ENCODE measurements around the gene EIF2B5.
A peak's percentile ranks its signal among the peaks of the same experiment; 100 is the strongest.
"Not testable (repeated sequence)": the region's sequence is repeated elsewhere in the genome, so short reads cannot be mapped to it uniquely, and the experiment has no call there.

EIF2B5 gene

DNA sequence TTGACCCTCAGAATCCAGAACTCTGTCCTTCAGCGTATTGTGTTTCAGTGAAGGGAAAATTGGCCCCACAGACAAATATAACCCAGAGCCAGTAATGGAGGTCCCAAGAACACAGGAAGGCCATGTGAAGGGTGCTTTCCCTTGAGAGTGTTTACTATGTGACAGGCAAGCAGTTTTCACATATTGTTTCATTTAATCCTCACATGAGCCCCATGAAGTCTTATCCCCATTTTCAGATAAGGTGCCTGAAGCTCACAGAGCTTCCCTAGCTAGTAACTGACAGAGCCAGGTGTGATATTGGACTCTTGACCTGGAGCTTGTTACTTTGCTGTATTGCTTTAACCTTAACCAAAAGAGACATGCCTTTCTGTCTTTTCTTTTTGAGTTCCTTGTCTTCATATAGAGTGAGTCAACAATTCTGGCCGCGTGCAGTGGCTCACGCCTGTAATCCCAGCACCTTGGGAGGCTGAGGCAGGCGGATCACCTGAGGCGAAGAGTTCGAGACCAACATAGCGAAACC is 10.7 kb downstream of the EIF2B5 start:
- DNase-seq (ENCODE audit: low spot score): no peak

- DNase-seq (ENCODE audit: low spot score): no peak
Observed at GRCh38 chr3:184148076-184148475, 12.9 kb downstream of the EIF2B5 start.

DNA sequence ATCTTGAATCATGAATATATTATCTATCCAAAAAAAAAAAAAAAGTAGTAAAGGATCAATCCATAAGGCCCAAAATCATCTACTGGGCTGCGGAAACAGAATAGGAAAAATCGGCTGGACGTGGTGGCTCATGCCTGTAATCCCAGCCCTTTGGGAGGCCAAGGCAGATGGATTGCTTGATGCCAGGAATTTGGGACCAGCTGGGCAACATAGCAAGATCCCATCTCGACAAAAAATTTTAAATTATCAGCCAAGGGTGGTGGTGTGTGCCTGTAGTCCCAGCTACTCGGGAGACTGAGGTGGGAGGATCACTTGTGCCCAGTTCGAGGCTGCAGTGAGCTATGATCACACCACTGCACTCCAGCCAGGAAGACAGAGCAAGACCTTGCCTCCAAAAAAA is 14.0 kb downstream of the EIF2B5 start:
- DNase-seq (ENCODE audit: low spot score): no peak

DNA sequence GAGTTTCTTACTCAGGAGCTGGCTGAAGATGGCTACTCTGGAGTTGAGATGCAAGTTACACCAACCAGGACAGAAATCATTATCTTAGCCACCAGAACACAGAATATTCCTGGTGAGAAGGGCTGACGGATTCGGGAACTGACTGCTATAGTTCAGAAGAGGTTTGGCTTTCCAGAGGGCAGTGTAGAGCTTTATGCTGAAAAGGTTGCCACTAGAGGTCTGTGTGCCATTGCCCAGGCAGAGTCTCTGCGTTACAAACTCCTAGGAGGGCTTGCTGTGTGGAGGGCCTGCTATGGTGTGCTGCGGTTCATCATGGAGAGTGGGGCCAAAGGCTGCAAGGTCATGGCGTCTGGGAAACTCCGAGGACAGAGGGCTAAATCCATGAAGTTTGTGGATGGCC is 14.6 kb downstream of the EIF2B5 start:
- DNase-seq (ENCODE audit: low spot score): not testable (repeated sequence)

GRCh38 chr3:184154885-184155643 is 19.9 kb downstream of the EIF2B5 start, which contains the start of gene DVL3:
DVL3 (plus strand) TSS chr3:184155377; CDS start chr3:184155636, 259 bp downstream.
- DNase-seq (ENCODE audit: low spot score): peak; percentile 71

DNA sequence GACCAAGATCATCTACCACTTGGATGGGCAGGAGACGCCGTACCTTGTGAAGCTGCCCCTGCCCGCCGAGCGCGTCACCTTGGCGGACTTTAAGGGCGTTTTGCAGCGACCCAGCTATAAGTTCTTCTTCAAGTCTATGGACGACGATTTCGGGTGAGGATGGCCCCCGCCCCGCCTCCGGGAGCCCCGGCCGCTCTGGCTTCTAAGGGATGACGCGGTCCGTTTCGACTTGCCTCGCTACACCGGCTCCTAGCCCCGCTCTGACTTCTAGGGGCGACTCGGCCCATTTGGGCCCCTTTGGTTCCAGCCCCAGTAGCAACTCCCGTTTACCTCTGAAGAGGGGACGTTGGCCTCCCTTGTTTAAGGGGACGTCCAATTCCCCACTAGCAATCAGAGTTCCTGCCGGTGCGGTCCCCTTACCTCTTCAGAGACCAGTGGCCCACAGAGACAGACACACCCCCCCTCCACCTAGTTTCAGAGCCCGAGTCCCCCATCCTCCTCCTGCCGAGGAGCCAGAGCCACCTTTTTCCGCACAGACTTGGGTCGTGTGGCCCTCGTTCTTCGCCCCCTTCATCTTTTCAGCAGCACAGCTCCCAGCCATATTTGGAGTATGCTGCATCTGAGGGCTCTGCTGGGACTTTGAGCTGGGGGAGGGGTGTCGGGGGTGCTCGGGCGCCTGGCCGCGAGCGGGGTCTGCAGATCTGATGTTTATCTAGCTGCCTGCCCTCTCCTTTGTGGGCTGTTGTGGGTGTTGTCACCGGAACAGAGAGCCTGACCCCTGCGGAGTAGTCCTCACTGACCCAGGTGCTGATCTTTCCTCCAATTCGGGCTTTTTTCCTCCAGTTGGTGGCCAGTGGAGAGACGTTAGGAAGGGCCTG is 20.7 kb downstream of the EIF2B5 start:
- no peak for DNase-seq (ENCODE audit: low spot score)

DNA sequence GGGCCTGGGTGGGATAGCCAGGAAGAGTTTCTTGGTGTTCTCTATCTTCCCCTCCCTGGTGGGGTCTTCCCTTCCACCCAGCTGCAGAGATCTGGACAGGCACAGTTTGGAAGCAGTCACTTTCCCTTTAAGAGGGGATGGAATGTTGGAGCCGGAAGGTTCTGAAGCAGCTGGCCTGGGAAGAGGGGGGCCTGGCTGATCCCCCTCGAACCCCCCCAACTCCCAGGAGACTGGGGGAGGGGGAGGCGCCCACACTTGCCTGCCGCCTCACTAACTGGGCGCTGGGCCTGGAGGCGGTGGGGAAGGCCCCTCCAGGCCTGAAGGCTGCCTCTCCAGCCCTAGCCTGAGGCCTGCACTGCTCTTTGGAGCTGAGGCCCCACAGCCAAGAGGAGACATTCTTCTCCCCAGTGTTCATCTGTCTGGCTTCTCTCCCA is 21.4 kb downstream of the EIF2B5 start:
- no peak for DNase-seq (ENCODE audit: low spot score)

DNA sequence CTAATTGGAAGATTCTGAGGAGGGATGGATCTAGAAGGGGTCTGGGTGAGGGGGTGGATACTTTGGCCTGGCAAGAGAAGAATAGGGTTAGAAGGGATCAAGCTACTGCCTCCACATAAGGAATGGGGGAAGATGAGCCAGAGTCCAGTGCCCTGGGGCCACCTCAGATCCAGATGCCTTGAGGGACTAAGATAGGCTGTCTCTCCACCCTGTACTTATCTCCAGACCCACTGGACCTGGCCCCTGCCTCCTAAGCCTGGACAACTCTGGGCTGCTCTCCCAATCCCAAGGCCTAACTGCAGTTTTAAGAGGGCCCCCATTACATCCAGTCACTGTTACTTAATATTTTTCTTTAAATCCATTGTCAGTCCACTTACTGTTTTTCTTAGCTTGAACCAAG is 22.0 kb downstream of the EIF2B5 start:
- DNase-seq (ENCODE audit: low spot score): no peak

DNA sequence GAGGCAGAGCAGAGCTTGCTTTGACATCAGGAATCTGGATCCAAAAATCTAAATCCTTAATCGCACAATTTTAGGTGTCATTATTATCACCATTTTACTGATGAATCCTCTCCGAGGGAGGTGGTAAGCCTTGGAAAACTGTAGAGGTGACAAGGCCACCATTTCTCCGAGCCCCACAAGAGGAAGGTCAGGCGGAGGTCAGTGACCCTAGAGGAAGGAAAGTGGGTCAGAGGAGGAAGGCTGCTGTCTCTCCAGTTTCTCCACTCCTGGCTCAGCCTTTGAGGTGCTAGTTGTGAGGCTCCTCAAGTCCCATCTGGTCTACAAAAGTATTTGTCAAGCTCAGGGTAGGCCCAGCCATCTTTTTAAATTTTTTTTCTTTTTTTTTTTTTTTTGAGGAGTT is 23.2 kb downstream of the EIF2B5 start:
- DNase-seq (ENCODE audit: low spot score): no peak

- no peak for DNase-seq (ENCODE audit: low spot score)
Observed at GRCh38 chr3:184160456-184160855, 25.3 kb downstream of the EIF2B5 start.

DNA sequence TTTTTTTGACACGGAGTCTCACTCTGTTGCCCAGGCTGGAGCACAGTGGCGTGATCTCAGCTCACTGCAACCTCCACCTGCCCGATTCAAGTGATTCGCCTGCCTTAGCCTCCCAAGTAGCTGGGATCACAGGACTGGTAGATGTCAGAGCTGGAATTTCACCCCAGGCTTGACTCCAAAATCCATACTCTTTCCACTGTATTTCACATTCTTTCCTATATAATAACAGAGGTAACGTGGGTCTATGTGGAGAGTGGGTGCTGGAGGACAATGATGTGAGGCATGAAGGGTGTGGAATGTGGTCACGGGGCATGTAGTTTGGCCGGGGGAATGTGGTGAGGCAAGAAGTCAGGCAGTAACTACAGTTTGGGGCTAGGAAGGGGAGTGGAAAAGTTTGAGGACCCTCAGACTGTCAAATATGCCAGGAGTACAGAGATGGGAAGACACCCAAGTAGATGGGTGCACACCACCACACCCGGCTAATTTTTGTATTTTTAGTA is 27.5 kb downstream of the EIF2B5 start:
- not testable (repeated sequence) for DNase-seq (ENCODE audit: low spot score)

DNA sequence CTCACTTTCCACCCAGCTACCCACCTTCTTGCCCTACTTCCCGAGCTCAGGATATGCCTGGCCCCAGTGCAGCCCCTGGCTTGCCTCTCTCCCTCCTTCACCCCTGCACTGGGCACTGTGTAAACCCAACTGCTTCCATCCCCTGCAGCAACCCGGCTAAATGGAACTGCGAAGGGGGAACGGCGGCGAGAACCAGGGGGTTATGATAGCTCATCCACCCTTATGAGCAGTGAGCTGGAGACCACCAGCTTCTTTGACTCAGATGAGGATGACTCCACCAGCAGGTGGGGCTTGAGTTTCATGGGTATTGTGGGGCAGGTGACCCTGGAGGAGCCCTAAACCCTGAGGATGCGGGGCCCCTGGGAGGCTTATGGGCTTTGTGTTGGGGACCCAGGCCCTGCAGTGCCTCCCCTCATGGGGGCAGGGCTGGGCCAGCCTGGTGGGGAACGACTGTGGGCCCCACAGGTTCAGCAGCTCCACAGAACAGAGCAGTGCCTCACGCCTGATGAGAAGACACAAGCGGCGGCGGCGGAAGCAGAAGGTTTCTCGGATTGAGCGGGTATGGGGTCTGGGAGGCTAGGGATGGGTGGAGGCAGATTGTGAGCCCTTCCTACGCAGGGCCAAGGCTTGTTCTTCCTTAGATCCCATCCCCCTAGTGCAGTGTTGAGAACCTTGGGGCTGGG is 29.6 kb downstream of the EIF2B5 start:
- no peak for DNase-seq (ENCODE audit: low spot score)

GRCh38 chr3:184165543-184165942 is 30.4 kb downstream of the EIF2B5 start:
- DNase-seq (ENCODE audit: low spot score): no peak

DNA sequence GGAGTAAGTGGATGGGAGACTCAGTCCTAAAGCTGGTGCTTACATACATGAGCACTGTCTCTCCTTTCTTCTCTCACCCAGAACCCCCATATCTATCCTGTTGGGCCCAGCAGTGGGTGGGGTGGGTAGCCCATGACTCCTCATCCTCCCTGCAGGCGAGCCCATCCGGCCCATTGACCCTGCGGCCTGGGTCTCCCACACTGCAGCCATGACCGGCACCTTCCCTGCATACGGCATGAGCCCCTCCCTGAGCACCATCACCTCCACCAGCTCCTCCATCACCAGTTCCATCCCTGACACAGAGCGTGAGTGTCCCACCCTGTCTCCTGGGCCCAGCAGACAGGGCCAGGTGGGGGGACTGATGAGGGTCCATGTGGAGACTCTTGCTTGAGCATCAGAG is 31.5 kb downstream of the EIF2B5 start:
- no peak for DNase-seq (ENCODE audit: low spot score)

DNA sequence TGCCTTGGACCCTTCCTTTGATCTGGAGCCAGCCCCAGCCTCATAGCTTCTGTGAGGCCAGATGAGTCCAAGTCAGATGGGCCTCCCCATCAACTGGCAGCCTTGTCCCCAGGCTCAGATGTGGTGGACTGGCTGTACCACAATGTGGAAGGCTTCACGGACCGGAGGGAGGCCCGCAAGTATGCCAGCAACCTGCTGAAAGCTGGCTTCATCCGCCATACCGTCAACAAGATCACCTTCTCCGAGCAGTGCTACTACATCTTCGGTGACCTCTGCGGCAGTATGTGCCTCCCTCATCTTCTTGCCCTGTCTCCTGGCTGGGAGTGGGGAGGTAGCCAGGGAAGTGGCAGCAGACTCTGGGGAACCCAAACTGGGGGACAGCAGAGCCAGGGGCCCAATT is 32.6 kb downstream of the EIF2B5 start:
- DNase-seq (ENCODE audit: low spot score): no peak

- DNase-seq (ENCODE audit: low spot score): no peak
Observed at GRCh38 chr3:184168363-184169120, 33.4 kb downstream of the EIF2B5 start.

- no peak for DNase-seq (ENCODE audit: low spot score)
Observed at GRCh38 chr3:184169896-184170875, 35.0 kb downstream of the EIF2B5 start.

DNA sequence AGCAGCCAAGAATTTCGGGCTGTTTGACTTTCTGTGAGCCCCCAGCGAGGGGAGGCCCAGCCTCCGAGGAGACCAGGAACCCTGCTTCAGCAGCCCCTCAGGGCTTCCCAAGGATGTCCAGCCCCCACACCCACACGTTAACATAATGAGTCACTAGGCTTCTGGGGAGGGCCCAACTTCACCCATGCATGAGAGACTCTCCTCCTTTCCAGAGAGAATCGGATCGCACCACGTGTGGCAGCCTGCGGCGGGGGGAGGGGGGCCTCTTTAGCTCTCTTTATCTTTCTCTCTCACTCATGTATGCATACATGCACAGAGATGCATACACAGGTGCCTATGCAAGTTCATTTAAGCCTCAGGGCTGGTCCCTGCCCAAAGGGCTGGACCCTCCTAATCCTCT is 36.4 kb downstream of the EIF2B5 start:
- DNase-seq (ENCODE audit: low spot score): no peak

GRCh38 chr3:184172681-184173373 is 37.7 kb downstream of the EIF2B5 start:
- DNase-seq (ENCODE audit: low spot score): no peak

GRCh38 chr3:184173374-184173722 is 38.2 kb downstream of the EIF2B5 start:
- no peak for DNase-seq (ENCODE audit: low spot score)

Measured in LoVo (cell line).